HG03280 (cell line): ENCODE results near the gene EIF5.

Experiments
- ATAC-seq: cut with Tn5 transposase; IDR thresholded peaks from one replicate; pipeline ENCODE4 v1.9.1; 2021; ENCODE audit warnings: mild to moderate bottlenecking, moderate library complexity; ENCODE audit not compliant: unreplicated experiment

The EIF5 gene

GRCh38 chr14:103360548-103360947 lies 26.5 kb downstream of the EIF5 start:
- ATAC-seq: no peak

GRCh38 chr14:103361867-103362266 lies 27.8 kb downstream of the EIF5 start:
- no peak for ATAC-seq

- no peak for ATAC-seq
These were observed 28.7 kb downstream of the EIF5 start for GRCh38 chr14:103362780-103363179.

- ATAC-seq: no peak
These were observed 32.7 kb downstream of the EIF5 start for GRCh38 chr14:103366741-103367140.

GRCh38 chr14:103367995-103368394 lies 34.0 kb downstream of the EIF5 start:
- no peak for ATAC-seq

- no peak for ATAC-seq
These were observed 36.0 kb downstream of the EIF5 start for GRCh38 chr14:103370087-103370486.

- ATAC-seq: no peak
These were observed 38.0 kb downstream of the EIF5 start for GRCh38 chr14:103372017-103372416.

- ATAC-seq: no peak
These were observed 38.7 kb downstream of the EIF5 start for GRCh38 chr14:103372552-103373304.

GRCh38 chr14:103374121-103374520 lies 40.1 kb downstream of the EIF5 start:
- no peak for ATAC-seq

GRCh38 chr14:103377522-103378037 lies 43.5 kb downstream of the EIF5 start:
- no peak for ATAC-seq

- ATAC-seq: no peak
These were observed 44.2 kb downstream of the EIF5 start for GRCh38 chr14:103378038-103378854.

- no peak for ATAC-seq
These were observed 46.8 kb downstream of the EIF5 start for GRCh38 chr14:103380719-103381377.

- no peak for ATAC-seq
These were observed 48.3 kb downstream of the EIF5 start for GRCh38 chr14:103382376-103382775.

GRCh38 chr14:103384450-103385151 lies 50.6 kb downstream of the EIF5 start:
- ATAC-seq: peak; percentile 10

GRCh38 chr14:103385152-103385928 lies 51.3 kb downstream of the EIF5 start, which contains the start of gene MARK3:
Gene MARK3 (plus strand): TSS chr14:103385415. CDS start chr14:103386030, 615 bp downstream.
- peak; percentile 94 for ATAC-seq

- ATAC-seq: peak; percentile 8
These were observed 52.1 kb downstream of the EIF5 start for GRCh38 chr14:103385929-103386712.

GRCh38 chr14:103386713-103387329 lies 52.8 kb downstream of the EIF5 start:
- no peak for ATAC-seq

GRCh38 chr14:103388664-103389063 lies 54.6 kb downstream of the EIF5 start:
- ATAC-seq: no peak

GRCh38 chr14:103390605-103391004 lies 56.6 kb downstream of the EIF5 start:
- no peak for ATAC-seq
